IPS-18a (cell line): ENCODE results near the gene SUCNR1.
"Not testable (repeated sequence)": the region's sequence is repeated elsewhere in the genome, so short reads cannot be mapped to it uniquely, and the experiment has no call there.

ENCODE experiments used
- H3K27ac ChIP-seq: one replicate; pipeline ENCODE4 v1.5.1; 2013; ENCODE audit warnings: low read length
- H3K27me3 ChIP-seq: one replicate; pipeline ENCODE4 v1.6.1; 2013; ENCODE audit warnings: mild to moderate bottlenecking, low read length; ENCODE audit not compliant: control insufficient read depth, insufficient read depth
- H3K36me3 ChIP-seq: one replicate; pipeline ENCODE4 v1.6.1; 2013; ENCODE audit warnings: low read depth, low read length; ENCODE audit not compliant: control insufficient read depth
- H3K4me1 ChIP-seq: one replicate; pipeline ENCODE4 v1.6.1; 2013; ENCODE audit warnings: low read depth, low read length; ENCODE audit not compliant: control insufficient read depth
- H3K4me3 ChIP-seq: one replicate; pipeline ENCODE4 v1.5.1; 2013; ENCODE audit warnings: low read length
- H3K9ac ChIP-seq: one replicate; pipeline ENCODE4 v1.6.1; 2013; ENCODE audit warnings: mild to moderate bottlenecking, low read length, moderate library complexity
- H3K9me3 ChIP-seq: one replicate; pipeline ENCODE4 v1.6.1; 2013; ENCODE audit warnings: low read depth, low read length; ENCODE audit not compliant: control insufficient read depth

The SUCNR1 gene

GRCh38 chr3:151856118-151856517, 17.3 kb upstream of the SUCNR1 start:
- no peak overlapping the region for H3K27ac ChIP-seq
- H3K27me3 ChIP-seq, result no peaks in the 10 kb centered on the region
- H3K36me3 ChIP-seq, result no peaks in the 10 kb centered on the region
- H3K9ac ChIP-seq, result no peak overlapping the region
- no peak overlapping the region for H3K4me3 ChIP-seq
- no peaks in the 10 kb centered on the region for H3K4me1 ChIP-seq
- H3K9me3 ChIP-seq, result no peaks in the 10 kb centered on the region

GRCh38 chr3:151856641-151857040, 16.8 kb upstream of the SUCNR1 start:
- Histone ChIP-seq H3K9ac (no peak overlapping the region), H3K36me3 (no peaks in the 10 kb centered on the region), H3K9me3 (no peaks in the 10 kb centered on the region), H3K27ac (no peak overlapping the region), H3K4me1 (no peaks in the 10 kb centered on the region), H3K4me3 (no peak overlapping the region), H3K27me3 (no peaks in the 10 kb centered on the region)

- Histone ChIP-seq H3K27me3 (no peaks in the 10 kb centered on the region), H3K36me3 (no peaks in the 10 kb centered on the region), H3K9ac (no peak overlapping the region), H3K4me3 (no peak overlapping the region), H3K9me3 (no peaks in the 10 kb centered on the region), H3K27ac (no peak overlapping the region), H3K4me1 (no peaks in the 10 kb centered on the region)
Observed at GRCh38 chr3:151859233-151859673, 14.2 kb upstream of the SUCNR1 start.

GRCh38 chr3:151859905-151860304, 13.5 kb upstream of the SUCNR1 start:
- no peak overlapping the region for H3K27ac ChIP-seq
- H3K36me3 ChIP-seq, result no peaks in the 10 kb centered on the region
- no peaks in the 10 kb centered on the region for H3K4me1 ChIP-seq
- no peak overlapping the region for H3K4me3 ChIP-seq
- H3K27me3 ChIP-seq, result no peaks in the 10 kb centered on the region
- H3K9ac ChIP-seq, result no peak overlapping the region
- H3K9me3 ChIP-seq, result no peaks in the 10 kb centered on the region

- H3K36me3 ChIP-seq, result no peaks in the 10 kb centered on the region
- H3K4me3 ChIP-seq, result no peak overlapping the region
- no peaks in the 10 kb centered on the region for H3K9me3 ChIP-seq
- H3K27ac ChIP-seq, result no peak overlapping the region
- no peaks in the 10 kb centered on the region for H3K4me1 ChIP-seq
- no peak overlapping the region for H3K9ac ChIP-seq
- no peaks in the 10 kb centered on the region for H3K27me3 ChIP-seq
Observed at GRCh38 chr3:151863611-151864010, 9.8 kb upstream of the SUCNR1 start.

GRCh38 chr3:151864423-151865101, 8.9 kb upstream of the SUCNR1 start:
- H3K27ac ChIP-seq, result no peak overlapping the region

GRCh38 chr3:151866711-151867410, 6.6 kb upstream of the SUCNR1 start:
- Histone ChIP-seq H3K9ac (no peak overlapping the region), H3K27ac (no peak overlapping the region), H3K9me3 (no peaks in the 10 kb centered on the region), H3K4me1 (no peaks in the 10 kb centered on the region), H3K36me3 (no peaks in the 10 kb centered on the region), H3K4me3 (no peak overlapping the region), H3K27me3 (no peaks in the 10 kb centered on the region)

More at GRCh38 chr3:151864423-151865101, 8.9 kb upstream of the SUCNR1 start:
- Histone ChIP-seq H3K9me3 (no peaks in the 10 kb centered on the region), H3K36me3 (no peaks in the 10 kb centered on the region), H3K4me3 (no peak overlapping the region), H3K4me1 (no peaks in the 10 kb centered on the region), H3K9ac (no peak overlapping the region), H3K27me3 (no peaks in the 10 kb centered on the region)

GRCh38 chr3:151867666-151868065, 5.8 kb upstream of the SUCNR1 start:
- no peaks in the 10 kb centered on the region for H3K27me3 ChIP-seq
- H3K27ac ChIP-seq, result no peak overlapping the region

GRCh38 chr3:151869181-151869580, 4.3 kb upstream of the SUCNR1 start:
- H3K27ac ChIP-seq, result no peak overlapping the region
- H3K36me3 ChIP-seq, result no peaks in the 10 kb centered on the region
- no peak overlapping the region for H3K9ac ChIP-seq
- H3K27me3 ChIP-seq, result no peaks in the 10 kb centered on the region
- H3K4me1 ChIP-seq, result no peaks in the 10 kb centered on the region
- no peaks in the 10 kb centered on the region for H3K9me3 ChIP-seq
- no peak overlapping the region for H3K4me3 ChIP-seq

More at GRCh38 chr3:151867666-151868065, 5.8 kb upstream of the SUCNR1 start:
- H3K4me1 ChIP-seq, result no peaks in the 10 kb centered on the region
- H3K9ac ChIP-seq, result no peak overlapping the region
- H3K36me3 ChIP-seq, result no peaks in the 10 kb centered on the region
- H3K4me3 ChIP-seq, result no peak overlapping the region
- H3K9me3 ChIP-seq, result no peaks in the 10 kb centered on the region

- Histone ChIP-seq H3K36me3 (no peaks in the 10 kb centered on the region), H3K27me3 (no peaks in the 10 kb centered on the region), H3K4me3 (no peak overlapping the region), H3K4me1 (no peaks in the 10 kb centered on the region), H3K27ac (no peak overlapping the region), H3K9me3 (no peaks in the 10 kb centered on the region), H3K9ac (no peak overlapping the region)
Observed at GRCh38 chr3:151871639-151872468, 1.6 kb upstream of the SUCNR1 start.

GRCh38 chr3:151874079-151874478, 636 bp downstream of the SUCNR1 start:
- H3K27ac ChIP-seq, H3K36me3 ChIP-seq, H3K4me1 ChIP-seq, H3K9ac ChIP-seq, H3K27me3 ChIP-seq, H3K9me3 ChIP-seq, H3K4me3 ChIP-seq: not testable (repeated sequence)
